Inferior parietal cortex (tissue), 1 donor: ENCODE results near the gene FNBP1L.
"Not testable (repeated sequence)": the region's sequence is repeated elsewhere in the genome, so short reads cannot be mapped to it uniquely, and the experiment has no call there.

Experiments used
- DNase-seq: peaks from one replicate; pipeline ENCODE4 v3.0.0-alpha.2; 2016; ENCODE audit errors: extremely low spot score

FNBP1L gene

DNA sequence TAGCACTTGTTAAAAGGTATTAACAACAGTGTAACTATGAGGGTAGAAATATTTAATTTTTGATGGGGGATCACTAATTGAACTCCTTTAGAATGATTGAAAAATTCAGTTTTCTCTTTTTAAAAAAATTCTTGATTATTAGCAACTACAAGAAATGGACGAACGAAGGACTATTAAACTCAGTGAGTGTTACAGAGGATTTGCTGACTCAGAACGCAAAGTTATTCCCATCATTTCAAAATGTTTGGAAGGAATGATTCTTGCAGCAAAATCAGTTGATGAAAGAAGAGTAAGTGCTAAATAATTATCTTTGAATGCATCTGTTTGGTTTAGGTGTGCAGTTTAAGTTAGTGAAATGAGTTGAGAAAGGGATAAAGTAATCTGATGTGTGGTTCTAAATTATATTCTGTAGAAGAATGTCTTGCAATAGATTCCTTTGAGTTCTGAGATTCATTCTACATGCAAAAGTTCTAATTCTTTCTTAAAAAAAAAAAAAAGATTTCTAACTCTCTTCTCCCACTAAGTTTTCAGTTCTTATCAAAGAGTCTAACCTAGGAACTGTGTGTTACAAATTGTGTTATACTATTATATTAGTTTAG is 85.0 kb downstream of the FNBP1L start:
- no peak for DNase-seq

- DNase-seq, result no peak
Observed at GRCh38 chr1:93533677-93534076, 85.8 kb downstream of the FNBP1L start.

DNA sequence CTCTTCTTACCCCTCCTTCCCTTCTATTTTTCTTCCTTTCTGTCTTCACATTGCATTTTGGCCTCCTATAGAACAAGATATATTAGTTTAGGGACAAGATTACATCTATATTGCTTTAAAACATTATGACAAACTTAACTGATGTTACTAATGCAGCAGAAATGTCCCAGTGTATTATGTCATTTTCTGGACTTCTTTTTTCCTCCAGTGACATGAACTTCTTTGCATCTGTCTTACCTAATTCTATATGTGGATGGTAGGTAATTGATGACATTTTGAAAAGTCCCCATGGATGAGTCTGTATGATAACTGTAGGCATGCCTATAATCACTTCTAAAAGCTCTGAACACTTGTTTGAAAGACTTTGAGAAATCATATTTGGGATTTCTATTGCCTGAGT is 89.5 kb downstream of the FNBP1L start:
- DNase-seq, result no peak

- DNase-seq, result no peak
Observed at GRCh38 chr1:93537924-93538323, 90.0 kb downstream of the FNBP1L start.

DNA sequence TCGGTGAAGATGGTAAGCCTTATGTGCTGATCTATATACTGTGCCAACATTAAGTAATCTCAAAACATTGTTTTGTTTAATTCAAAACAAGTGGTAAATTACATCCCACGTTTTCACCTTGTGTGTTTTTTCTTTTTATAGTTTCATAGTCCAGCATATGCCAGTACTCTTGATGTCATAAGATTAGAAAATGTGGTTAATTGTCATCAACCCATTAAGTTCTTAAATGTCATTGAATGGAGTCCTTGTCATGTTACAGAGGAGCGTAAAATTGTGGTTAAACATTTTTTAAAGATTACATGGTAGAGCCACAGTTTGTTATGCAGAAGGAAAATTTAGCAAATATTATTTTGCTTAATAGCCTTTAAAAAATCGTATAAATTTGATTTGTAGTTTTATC is 93.1 kb downstream of the FNBP1L start:
- DNase-seq, result no peak

DNA sequence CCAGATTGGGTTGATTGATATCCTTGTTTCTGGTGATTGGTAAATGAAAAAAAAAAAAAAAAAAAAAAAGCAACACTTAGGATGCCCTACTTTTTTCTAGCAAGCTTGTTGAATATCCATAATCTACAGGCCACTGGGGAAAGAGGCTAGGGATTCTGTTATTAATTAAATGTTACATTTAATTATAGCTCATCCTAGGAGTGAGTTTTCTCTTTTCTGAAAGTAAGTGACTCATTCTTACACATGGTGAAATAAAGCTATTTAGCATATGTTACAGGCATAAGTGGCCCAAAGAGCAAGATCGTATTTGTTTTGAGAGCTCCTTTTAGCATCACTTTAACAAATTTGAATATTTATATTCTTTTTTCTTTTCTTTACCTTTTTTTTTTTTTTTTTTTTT is 94.5 kb downstream of the FNBP1L start:
- no peak for DNase-seq

GRCh38 chr1:93546162-93546863 is 98.4 kb downstream of the FNBP1L start:
- DNase-seq, result no peak

- DNase-seq, result no peak
Observed at GRCh38 chr1:93549131-93549530, 101.2 kb downstream of the FNBP1L start.

- no peak for DNase-seq
Observed at GRCh38 chr1:93549811-93550210, 101.9 kb downstream of the FNBP1L start.

DNA sequence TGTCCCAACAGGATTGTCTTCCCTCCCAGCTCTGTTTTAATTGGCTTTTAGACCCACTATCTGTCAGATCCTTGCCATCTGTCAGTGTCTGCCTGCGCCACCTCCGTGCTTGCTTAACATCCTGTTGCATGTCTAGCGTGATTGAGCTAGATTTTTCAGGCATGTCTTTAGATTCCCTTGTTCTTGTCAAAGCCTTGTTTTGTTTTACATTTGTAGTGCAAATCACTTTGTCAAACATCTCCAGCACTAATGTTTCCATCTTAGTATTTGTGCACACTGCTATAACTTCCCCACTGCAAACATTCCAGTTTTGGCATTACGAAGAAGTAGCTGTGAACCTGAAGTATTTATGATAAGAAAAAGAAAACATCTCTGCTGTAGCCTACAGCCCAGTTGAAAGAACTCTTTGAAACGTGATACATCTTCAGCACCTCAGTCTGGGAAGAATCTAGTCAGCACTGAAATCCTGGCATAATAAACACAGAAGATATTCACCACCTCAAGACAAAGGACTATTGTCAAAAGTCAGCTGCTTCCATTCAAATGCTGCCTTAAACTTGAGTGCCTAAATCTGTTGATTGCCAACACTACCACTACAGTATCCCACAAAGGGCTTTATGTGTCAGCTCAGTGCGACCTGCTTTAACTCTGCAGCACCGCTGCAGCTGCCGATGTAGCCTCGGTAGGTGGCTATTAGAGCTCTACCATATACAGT is 105.0 kb downstream of the FNBP1L start:
- DNase-seq, result peak; percentile 77

DNA sequence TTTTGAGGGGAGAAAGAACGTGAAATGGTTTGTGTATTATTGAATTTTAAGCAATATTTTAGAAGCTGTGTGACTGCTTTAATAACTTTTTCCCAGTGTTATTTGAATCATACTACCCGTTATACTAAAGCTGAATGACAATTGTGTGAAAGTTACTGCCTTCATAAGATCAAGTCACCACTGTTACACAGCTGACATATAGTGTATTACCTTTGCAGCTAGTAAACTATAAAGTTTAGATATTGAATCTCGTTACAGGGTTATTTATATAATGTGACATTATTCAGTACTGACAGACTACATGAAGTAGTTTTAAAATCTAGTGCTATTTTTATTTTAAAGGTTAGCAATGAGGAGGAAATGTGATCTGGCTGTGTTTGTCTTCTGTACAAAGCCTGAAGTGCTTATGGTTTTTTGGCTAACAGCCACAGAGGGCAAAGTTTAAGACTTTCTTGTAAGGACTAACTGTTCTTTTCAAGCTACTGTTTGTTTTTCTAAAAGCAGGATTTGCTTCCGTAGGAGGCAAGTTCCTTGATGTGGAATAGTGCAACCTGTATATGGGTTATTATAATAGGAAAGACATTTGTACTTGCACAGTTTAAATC is 106.1 kb downstream of the FNBP1L start:
- not testable (repeated sequence) for DNase-seq

GRCh38 chr1:93554883-93555872 is 107.3 kb downstream of the FNBP1L start:
- DNase-seq, result no peak

- DNase-seq, result no peak
Observed at GRCh38 chr1:93556291-93556690, 108.4 kb downstream of the FNBP1L start.

DNA sequence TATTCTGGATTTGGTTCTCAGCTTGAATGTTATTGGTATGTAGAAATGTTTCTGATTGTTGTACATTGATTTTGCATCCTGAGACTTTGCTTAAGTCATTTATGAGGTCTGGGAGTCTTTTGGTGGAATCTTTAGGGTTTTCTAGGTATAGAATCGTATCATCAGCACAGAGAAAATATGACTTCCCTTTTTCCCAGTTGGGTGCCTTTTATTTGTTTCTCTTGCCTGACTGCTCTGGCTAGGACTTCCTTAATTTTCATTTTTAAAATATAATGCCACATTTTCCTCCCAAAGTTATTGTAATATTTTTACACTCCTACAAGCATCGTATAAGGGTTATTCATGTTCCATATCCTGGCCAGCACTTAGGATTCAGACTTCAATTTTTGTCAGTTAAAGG is 111.1 kb downstream of the FNBP1L start:
- DNase-seq, result no peak

- DNase-seq, result no peak
Observed at GRCh38 chr1:93559695-93560094, 111.8 kb downstream of the FNBP1L start.

GRCh38 chr1:93565496-93566206 is 117.7 kb downstream of the FNBP1L start:
- DNase-seq, result no peak

GRCh38 chr1:93566227-93566626 is 118.3 kb downstream of the FNBP1L start:
- DNase-seq, result no peak

GRCh38 chr1:93567255-93567918 is 119.5 kb downstream of the FNBP1L start:
- peak; percentile 50 for DNase-seq

- DNase-seq, result no peak
Observed at GRCh38 chr1:93569489-93569888, 121.6 kb downstream of the FNBP1L start.

GRCh38 chr1:93571623-93572310 is 123.8 kb downstream of the FNBP1L start:
- DNase-seq, result no peak
